GM12873 (cell line): ENCODE measurements around the gene ADNP2.
A peak's percentile ranks its signal among the peaks of the same experiment; 100 is the strongest.

ENCODE experiments used
- CTCF ChIP-seq: IDR thresholded peaks from 2 replicates; pipeline ENCODE4 v1.5.1; 2012; ENCODE audit warnings: low read depth, mild to moderate bottlenecking, moderate library complexity, low read length, control low read depth; ENCODE audit not compliant: insufficient read depth; ENCODE audit errors: missing control alignments

ADNP2 gene

GRCh38 chr18:80147037-80147417 is 38.0 kb downstream of the ADNP2 start:
- no peak for TF ChIP-seq CTCF

GRCh38 chr18:80147418-80148325 is 38.6 kb downstream of the ADNP2 start:
- no peak for TF ChIP-seq CTCF

- no peak for TF ChIP-seq CTCF
Observed at GRCh38 chr18:80148326-80149199, 39.5 kb downstream of the ADNP2 start.

GRCh38 chr18:80149667-80150066 is 40.6 kb downstream of the ADNP2 start:
- TF ChIP-seq CTCF, result no peak

- peak; percentile 75 for TF ChIP-seq CTCF
Observed at GRCh38 chr18:80154293-80154692, 45.2 kb downstream of the ADNP2 start.

GRCh38 chr18:80157708-80158343 is 48.8 kb downstream of the ADNP2 start:
- TF ChIP-seq CTCF, result peak; percentile 93

GRCh38 chr18:80158365-80158764 is 49.3 kb downstream of the ADNP2 start:
- TF ChIP-seq CTCF, result no peak
